ENCODE results near the gene SYNE2.

The SYNE2 gene

GRCh38 chr14:63974176-63974575 is 121.4 kb downstream of the SYNE2 start:
- no peak for DNase-seq (ENCODE audit: low spot score in 2 of 2)
- Histone ChIP-seq H3K4me1 (no peaks in the 10 kb centered on the region), H3K27me3 (ENCODE audit: low read depth) (no peaks in the 10 kb centered on the region), H3K36me3 (replicated peaks) (no peaks in the 10 kb centered on the region), H3K9me3 (no peaks in the 10 kb centered on the region), H3K4me3 (no peak overlapping the region)
- in situ Hi-C loops (cut with MboI; ENCODE audit: low sequenced_read_pairs) = no loop called here

DNA sequence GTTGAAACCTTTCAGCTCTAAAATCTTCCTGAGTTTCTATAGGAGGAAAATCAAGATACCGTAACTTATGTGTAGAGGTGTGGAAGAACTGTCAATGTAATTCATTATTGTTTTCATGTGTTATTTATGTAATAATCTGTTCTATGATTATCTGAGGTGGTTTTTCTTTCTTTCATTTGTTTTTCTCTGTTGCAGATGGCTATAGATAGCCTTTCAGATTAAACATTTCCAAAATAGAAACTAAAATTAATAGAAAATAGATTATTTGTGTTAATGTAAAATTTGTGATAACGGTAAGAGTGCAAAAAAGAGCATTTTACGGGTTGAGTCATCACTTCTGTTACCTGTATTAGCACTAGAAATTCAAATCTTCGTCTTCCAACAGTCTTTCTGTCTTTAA is 128.8 kb downstream of the SYNE2 start:
- in situ Hi-C loops (cut with MboI; ENCODE audit: low sequenced_read_pairs) = no loop called here
- Histone ChIP-seq H3K4me1 (no peaks in the 10 kb centered on the region), H3K36me3 (replicated peaks) (0 out of 2 replicates have a peak, but pooled peaks cover 7% of the 10 kb centered on the region), H3K27me3 (ENCODE audit: low read depth) (no peaks in the 10 kb centered on the region), H3K4me3 (no peak overlapping the region), H3K9me3 (no peaks in the 10 kb centered on the region)
- DNase-seq (ENCODE audit: low spot score in 2 of 2) = no peak

DNA sequence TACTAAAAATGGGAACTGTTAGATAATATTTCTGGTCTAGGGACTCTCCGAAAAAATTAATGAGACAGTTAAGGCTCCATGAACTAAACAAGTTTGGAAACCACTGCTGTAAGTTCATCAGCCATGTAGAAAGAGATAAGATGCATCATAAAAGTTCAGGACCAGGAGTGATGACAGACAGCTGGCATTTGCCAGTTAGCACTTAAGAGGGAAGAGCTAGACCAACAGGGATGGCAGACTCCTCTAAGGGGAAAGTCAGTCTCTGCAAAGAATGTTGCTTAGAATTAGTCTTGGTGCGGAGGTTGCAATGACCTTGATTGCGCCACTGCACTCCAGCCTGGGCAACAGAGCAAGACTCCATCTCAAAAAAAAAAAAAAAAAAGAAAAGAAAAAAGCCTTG is 129.4 kb downstream of the SYNE2 start:
- Histone ChIP-seq H3K4me1 (no peaks in the 10 kb centered on the region), H3K9me3 (no peaks in the 10 kb centered on the region), H3K27me3 (ENCODE audit: low read depth) (no peaks in the 10 kb centered on the region), H3K36me3 (replicated peaks) (0 out of 2 replicates have a peak, but pooled peaks cover 7% of the 10 kb centered on the region), H3K4me3 (no peak overlapping the region)
- in situ Hi-C loops (cut with MboI; ENCODE audit: low sequenced_read_pairs) = no loop called here
- no peak for DNase-seq (ENCODE audit: low spot score in 2 of 2)

DNA sequence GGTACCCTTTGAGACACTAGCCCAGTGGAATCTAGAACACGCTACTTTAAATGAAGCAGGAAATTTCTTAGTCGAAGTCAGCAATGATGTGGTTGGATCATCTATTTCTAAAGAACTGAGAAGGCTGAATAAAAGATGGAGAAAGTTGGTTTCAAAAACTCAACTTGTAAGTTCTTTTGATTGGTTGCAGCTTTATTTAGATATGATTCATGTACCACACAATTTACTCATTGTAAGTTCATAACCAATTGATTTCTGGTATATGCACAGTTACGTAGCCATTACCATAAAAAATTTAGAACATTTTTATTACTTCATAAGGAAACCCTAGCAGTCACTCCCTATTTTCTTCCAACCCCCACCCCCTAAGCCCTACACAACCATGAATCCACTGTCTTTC is 129.8 kb downstream of the SYNE2 start:
- no peak for DNase-seq (ENCODE audit: low spot score in 2 of 2)
- Histone ChIP-seq H3K36me3 (replicated peaks) (0 out of 2 replicates have a peak, but pooled peaks cover 7% of the 10 kb centered on the region), H3K27me3 (ENCODE audit: low read depth) (no peaks in the 10 kb centered on the region), H3K9me3 (no peaks in the 10 kb centered on the region), H3K4me1 (no peaks in the 10 kb centered on the region), H3K4me3 (no peak overlapping the region)
- in situ Hi-C loops (cut with MboI; ENCODE audit: low sequenced_read_pairs) = no loop called here

DNA sequence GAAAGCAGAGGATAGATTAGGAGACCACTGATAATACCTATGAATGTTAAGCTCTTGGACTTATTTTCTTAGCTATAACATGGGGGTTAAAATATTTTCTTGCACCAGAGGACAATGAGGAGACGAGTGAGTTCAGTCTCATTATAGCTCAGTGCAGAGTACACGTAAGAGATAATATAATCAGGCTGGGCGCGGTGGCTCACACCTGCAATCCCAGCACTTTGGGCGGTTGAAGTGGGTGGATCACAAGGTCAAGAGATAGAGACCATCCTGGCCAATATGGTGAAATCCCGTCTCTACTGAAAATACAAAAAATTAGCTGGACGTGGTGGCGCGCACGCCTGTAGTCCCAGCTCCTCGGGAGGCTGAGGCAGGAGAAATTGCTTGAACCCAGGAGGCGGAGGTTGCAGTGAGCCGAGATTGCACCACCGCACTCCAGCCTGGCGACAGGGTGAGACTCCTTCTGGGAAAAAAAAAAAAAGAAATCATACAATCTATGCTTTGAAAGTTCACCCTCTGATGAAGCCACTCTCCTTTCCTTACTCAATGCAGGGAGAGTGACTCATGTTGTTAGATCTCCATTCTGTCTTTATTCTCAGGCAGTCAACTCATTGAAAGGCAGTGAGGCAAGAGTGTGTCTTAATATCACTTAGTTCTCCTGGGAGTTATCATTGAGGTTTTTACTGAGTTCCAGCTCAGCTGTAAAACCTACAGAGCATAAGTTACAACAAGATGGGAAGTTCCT is 134.2 kb downstream of the SYNE2 start:
- Histone ChIP-seq H3K4me3 (no peak overlapping the region), H3K9me3 (no peaks in the 10 kb centered on the region), H3K36me3 (replicated peaks) (0 out of 2 replicates have a peak, but pooled peaks cover 7% of the 10 kb centered on the region), H3K4me1 (peaks cover 11% of the 10 kb centered on the region), H3K27me3 (ENCODE audit: low read depth) (no peaks in the 10 kb centered on the region)
- in situ Hi-C loops (cut with MboI; ENCODE audit: low sequenced_read_pairs) = no loop called here
- no peak for DNase-seq (ENCODE audit: low spot score in 2 of 2)

- Histone ChIP-seq H3K9me3 (no peaks in the 10 kb centered on the region), H3K4me1 (peaks cover 11% of the 10 kb centered on the region), H3K4me3 (no peak overlapping the region), H3K27me3 (ENCODE audit: low read depth) (no peaks in the 10 kb centered on the region), H3K36me3 (replicated peaks) (0 out of 2 replicates have a peak, but pooled peaks cover under 1% of the 10 kb centered on the region)
- no peak for DNase-seq (ENCODE audit: low spot score in 2 of 2)
- in situ Hi-C loops (cut with MboI; ENCODE audit: low sequenced_read_pairs) = no loop called here
Measured at GRCh38 chr14:63988579-63988978, 135.8 kb downstream of the SYNE2 start.

DNA sequence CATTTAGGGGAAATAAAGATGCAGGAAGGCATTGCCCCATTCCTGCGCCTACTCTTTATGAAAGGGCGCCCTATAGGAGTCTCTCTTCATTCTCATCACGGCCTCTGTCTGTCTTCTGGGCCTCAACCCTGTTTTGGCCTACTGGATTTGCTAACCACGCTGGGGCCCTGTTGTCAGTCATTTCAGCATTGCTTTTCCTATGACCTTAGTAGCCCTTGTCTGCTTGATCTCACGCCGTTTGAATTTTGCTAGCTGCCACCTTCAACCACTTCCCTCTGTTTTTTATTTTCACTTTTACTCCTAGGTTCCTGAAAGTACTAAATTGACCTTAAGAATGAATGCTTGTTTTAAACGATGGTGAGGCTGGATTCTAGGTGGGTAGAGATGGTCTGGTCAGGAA is 139.0 kb downstream of the SYNE2 start:
- Histone ChIP-seq H3K4me1 (peaks cover 11% of the 10 kb centered on the region), H3K9me3 (no peaks in the 10 kb centered on the region), H3K27me3 (ENCODE audit: low read depth) (no peaks in the 10 kb centered on the region), H3K36me3 (replicated peaks) (no peaks in the 10 kb centered on the region), H3K4me3 (no peak overlapping the region)
- no peak for DNase-seq (ENCODE audit: low spot score in 2 of 2)
- in situ Hi-C loops (cut with MboI; ENCODE audit: low sequenced_read_pairs) = loop anchor here (10.0 kb wide), 1 partner anchor 187 kb away; no protein-coding TSS in a partner anchor

DNA sequence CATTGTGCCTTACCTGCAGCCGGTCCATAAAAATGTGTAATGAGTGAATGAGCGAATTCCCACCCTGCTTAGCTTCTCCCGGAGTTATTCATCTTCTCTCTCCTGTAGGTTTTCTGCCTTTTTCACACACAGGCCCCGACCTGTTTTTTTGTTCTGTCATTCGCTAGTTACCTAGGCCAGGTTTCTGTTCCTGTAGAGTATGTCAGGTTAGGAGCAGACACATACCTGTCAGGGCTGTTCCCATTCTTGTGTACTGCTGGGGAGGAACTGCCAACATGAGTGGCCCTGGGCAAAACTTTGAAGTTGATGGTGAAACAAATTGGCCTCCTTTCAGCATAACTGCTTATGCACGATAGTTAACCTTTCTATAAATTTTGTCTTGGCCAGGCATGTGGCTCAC is 140.1 kb downstream of the SYNE2 start:
- in situ Hi-C loops (cut with MboI; ENCODE audit: low sequenced_read_pairs) = loop anchor here (10.0 kb wide), 1 partner anchor 188 kb away; no protein-coding TSS in a partner anchor
- Histone ChIP-seq H3K4me3 (no peak overlapping the region), H3K36me3 (replicated peaks) (no peaks in the 10 kb centered on the region; the same call in none of the 2 replicates), H3K4me1 (peaks cover 11% of the 10 kb centered on the region), H3K9me3 (no peaks in the 10 kb centered on the region), H3K27me3 (ENCODE audit: low read depth) (no peaks in the 10 kb centered on the region)
- no peak for DNase-seq (ENCODE audit: low spot score in 2 of 2)

GRCh38 chr14:63993992-63994391 is 141.2 kb downstream of the SYNE2 start:
- Histone ChIP-seq H3K9me3 (no peaks in the 10 kb centered on the region), H3K4me3 (no peak overlapping the region), H3K36me3 (replicated peaks) (no peaks in the 10 kb centered on the region; the same call in none of the 2 replicates), H3K4me1 (peaks cover 11% of the 10 kb centered on the region), H3K27me3 (ENCODE audit: low read depth) (no peaks in the 10 kb centered on the region)
- in situ Hi-C loops (cut with MboI; ENCODE audit: low sequenced_read_pairs) = loop anchor here (10.0 kb wide), 1 partner anchor 189 kb away; no protein-coding TSS in a partner anchor
- DNase-seq (ENCODE audit: low spot score in 2 of 2) = no peak

DNA sequence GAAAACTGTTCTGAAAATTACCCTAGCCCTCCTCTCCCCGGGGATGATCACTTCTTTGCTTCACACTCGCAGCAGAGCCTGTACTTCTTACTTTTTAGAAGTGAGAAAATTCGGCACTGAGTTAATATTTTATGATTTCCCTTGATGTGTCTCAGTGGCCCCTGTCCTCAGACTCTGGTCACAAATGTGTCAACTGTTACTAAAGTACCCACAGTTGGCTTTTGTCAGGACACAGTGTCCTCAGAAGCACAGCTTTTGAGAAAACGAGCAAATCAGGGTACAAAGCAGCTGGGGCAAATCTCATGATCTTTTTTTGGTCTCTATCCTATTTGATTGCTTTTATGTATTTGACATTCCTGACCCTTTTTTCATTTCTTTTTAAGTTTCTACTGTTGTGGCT is 142.5 kb downstream of the SYNE2 start:
- no peaks in the 10 kb centered on the region for H3K27me3 ChIP-seq (ENCODE audit: low read depth)
- H3K4me1 ChIP-seq = peaks cover 11% of the 10 kb centered on the region
- H3K9me3 ChIP-seq = no peaks in the 10 kb centered on the region
- H3K4me3 ChIP-seq = no peak overlapping the region
- DNase-seq (ENCODE audit: low spot score in 2 of 2) = no peak
- in situ Hi-C loops (cut with MboI; ENCODE audit: low sequenced_read_pairs) = loop anchor here (10.0 kb wide), 1 partner anchor 190 kb away; no protein-coding TSS in a partner anchor
- no peaks in the 10 kb centered on the region; the same call in none of the 2 replicates for H3K36me3 ChIP-seq (replicated peaks)

DNA sequence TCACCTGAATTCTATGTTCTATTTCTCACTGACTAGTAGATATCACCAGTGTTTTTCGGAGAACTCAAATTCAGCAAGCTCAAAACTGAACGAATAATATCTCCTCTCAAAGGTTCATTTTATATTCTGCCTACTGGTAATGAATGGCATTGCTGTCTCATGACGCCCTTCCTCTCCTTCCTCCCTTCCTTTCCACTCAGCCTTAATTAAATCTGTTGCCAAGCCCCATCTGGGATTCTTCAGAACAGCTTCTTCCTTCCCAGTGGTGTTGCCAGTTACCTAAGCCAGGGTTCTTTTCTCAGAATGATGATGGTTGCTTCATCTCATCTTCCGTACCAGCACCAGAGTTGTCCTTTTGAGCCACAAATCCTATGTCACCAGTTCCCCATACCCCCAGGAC is 143.2 kb downstream of the SYNE2 start:
- H3K4me3 ChIP-seq = no peak overlapping the region
- H3K4me1 ChIP-seq = peaks cover 10% of the 10 kb centered on the region
- in situ Hi-C loops (cut with MboI; ENCODE audit: low sequenced_read_pairs) = loop anchor here (10.0 kb wide), 1 partner anchor 191 kb away; no protein-coding TSS in a partner anchor
- no peak for DNase-seq (ENCODE audit: low spot score in 2 of 2)
- H3K36me3 ChIP-seq (replicated peaks) = peaks cover 3% of the 10 kb centered on the region
- H3K9me3 ChIP-seq = no peaks in the 10 kb centered on the region
- no peaks in the 10 kb centered on the region for H3K27me3 ChIP-seq (ENCODE audit: low read depth)

DNA sequence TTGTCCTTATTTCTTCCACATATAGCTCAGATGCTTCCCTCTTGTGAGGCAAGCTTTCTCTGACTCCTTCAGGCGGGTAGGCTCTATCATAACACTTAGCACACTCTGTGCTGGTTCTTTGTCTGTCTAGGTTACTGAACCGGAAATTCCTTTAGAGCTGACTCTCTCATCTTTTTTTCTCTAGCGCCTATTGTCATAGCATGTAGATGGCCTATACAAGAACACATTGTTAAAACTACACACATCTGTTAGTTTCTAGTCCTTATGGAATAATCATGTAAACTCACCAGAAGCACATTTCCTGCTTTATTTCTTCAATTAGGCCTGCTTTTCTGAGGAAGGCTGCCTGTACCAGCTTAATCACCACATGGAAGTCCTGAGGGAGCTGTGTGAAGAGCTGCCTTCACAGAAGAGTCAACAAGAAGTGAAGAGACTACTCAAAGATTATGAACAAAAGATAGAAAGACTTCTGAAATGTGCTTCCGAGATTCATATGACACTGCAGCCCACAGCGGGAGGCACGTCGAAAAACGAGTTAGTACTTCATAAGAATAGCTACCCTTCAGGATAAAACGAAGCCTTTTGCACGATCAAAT is 143.9 kb downstream of the SYNE2 start:
- peaks cover 3% of the 10 kb centered on the region for H3K36me3 ChIP-seq (replicated peaks)
- H3K4me1 ChIP-seq = peaks cover 3% of the 10 kb centered on the region
- H3K9me3 ChIP-seq = no peaks in the 10 kb centered on the region
- no peak for DNase-seq (ENCODE audit: low spot score in 2 of 2)
- no peaks in the 10 kb centered on the region for H3K27me3 ChIP-seq (ENCODE audit: low read depth)
- in situ Hi-C loops (cut with MboI; ENCODE audit: low sequenced_read_pairs) = loop anchor here (10.0 kb wide), 1 partner anchor 192 kb away; no protein-coding TSS in a partner anchor
- no peak overlapping the region for H3K4me3 ChIP-seq

- H3K27me3 ChIP-seq (ENCODE audit: low read depth) = no peaks in the 10 kb centered on the region
- no peak for DNase-seq (ENCODE audit: low spot score in 2 of 2)
- no peaks in the 10 kb centered on the region for H3K9me3 ChIP-seq
- H3K4me1 ChIP-seq = no peaks in the 10 kb centered on the region; the same call in 1 of the 2 replicates
- peaks cover 8% of the 10 kb centered on the region for H3K36me3 ChIP-seq (replicated peaks)
- in situ Hi-C loops (cut with MboI; ENCODE audit: low sequenced_read_pairs) = no loop called here
- no peak overlapping the region for H3K4me3 ChIP-seq
Measured at GRCh38 chr14:64000749-64001148, 147.9 kb downstream of the SYNE2 start.

- no peak overlapping the region for H3K4me3 ChIP-seq
- no peak for DNase-seq (ENCODE audit: low spot score in 2 of 2)
- H3K36me3 ChIP-seq (replicated peaks) = peaks cover 5% of the 10 kb centered on the region
- H3K9me3 ChIP-seq = no peaks in the 10 kb centered on the region
- H3K27me3 ChIP-seq (ENCODE audit: low read depth) = no peaks in the 10 kb centered on the region
- in situ Hi-C loops (cut with MboI; ENCODE audit: low sequenced_read_pairs) = no loop called here
- H3K4me1 ChIP-seq = no peaks in the 10 kb centered on the region
Measured at GRCh38 chr14:64005822-64006221, 153.0 kb downstream of the SYNE2 start.
